Neural progenitor cell (in vitro differentiated cells): ENCODE results near the gene RAET1G.

Source experiments
- EZH2 ChIP-seq: fragments of 200-600 bp; sonication (generic); IDR thresholded peaks from 2 replicates; pipeline ENCODE4 v1.6.1; 2017; ENCODE audit warnings: antibody characterized with exemption, mild to moderate bottlenecking, moderate library complexity
- EZH2phosphoT487 ChIP-seq: fragments of 200-600 bp; sonication (generic); IDR thresholded peaks from 2 replicates; pipeline ENCODE4 v1.6.1; 2017; ENCODE audit warnings: antibody characterized with exemption
- TF ChIP-seq, protein P1 (sequence below): fragments of 200-600 bp; sonication (generic); IDR thresholded peaks from 2 replicates; pipeline ENCODE4 v1.5.1; 2017; ENCODE audit warnings: antibody characterized with exemption, mild to moderate bottlenecking

DNA sequence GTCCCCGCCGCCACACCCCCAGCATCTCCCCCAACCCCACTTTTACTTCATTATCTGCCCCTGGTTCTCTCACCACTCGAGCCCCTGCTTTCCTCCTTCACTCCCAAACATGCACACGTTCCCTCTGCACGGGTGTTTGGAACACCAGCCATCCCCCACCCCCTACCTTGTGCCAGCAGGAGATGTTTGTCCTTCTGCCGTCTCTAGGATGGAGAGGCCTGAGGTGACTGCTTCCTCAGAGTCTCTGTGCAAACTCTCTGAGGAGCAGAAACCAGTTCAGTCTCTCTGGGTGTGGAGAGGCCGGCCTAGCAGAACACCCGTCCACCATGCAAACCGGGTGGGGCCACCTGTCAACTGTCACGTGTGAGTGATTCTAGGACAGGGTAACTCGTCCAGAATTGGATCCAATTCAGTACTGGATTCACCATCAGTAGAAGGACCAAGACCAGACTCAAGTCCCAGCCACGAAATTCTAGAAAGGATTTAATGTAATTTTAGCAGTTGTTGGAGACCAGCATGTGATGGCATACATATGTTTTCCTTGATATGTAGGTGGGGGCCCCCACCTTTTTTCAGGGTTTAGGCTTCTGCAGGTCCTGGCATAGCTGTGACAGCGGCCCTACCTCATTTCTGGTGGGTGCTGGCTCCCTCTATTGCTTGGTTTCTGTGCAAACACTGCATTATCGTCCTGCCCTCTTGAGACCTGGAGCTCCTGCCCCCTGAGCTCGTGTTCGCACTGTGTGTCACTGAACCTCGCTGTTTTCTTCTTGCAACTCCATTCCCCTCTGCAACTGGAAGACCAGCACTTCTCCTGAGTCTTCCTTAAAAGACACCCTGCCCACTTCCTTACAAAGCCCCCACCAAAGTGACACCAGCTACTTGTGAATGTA lies 24.8 kb downstream of the RAET1G start, which contains the start of gene RAET1E:
- TF ChIP-seq, protein P1, sequence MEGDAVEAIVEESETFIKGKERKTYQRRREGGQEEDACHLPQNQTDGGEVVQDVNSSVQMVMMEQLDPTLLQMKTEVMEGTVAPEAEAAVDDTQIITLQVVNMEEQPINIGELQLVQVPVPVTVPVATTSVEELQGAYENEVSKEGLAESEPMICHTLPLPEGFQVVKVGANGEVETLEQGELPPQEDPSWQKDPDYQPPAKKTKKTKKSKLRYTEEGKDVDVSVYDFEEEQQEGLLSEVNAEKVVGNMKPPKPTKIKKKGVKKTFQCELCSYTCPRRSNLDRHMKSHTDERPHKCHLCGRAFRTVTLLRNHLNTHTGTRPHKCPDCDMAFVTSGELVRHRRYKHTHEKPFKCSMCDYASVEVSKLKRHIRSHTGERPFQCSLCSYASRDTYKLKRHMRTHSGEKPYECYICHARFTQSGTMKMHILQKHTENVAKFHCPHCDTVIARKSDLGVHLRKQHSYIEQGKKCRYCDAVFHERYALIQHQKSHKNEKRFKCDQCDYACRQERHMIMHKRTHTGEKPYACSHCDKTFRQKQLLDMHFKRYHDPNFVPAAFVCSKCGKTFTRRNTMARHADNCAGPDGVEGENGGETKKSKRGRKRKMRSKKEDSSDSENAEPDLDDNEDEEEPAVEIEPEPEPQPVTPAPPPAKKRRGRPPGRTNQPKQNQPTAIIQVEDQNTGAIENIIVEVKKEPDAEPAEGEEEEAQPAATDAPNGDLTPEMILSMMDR, result peak; percentile 18
- TF ChIP-seq EZH2, result no peak
- TF ChIP-seq EZH2phosphoT487, result no peak
